ENCODE measurements around the gene KIF24. TPM values are rescaled to one million over a fixed set of nuclear protein-coding genes. Genes with fewer than 3 reads are reported as not detected.

The KIF24 gene
- total RNA-seq, 3 donors from 2014 or later: 1.3 to 2.6 (median 1.3) TPM

DNA sequence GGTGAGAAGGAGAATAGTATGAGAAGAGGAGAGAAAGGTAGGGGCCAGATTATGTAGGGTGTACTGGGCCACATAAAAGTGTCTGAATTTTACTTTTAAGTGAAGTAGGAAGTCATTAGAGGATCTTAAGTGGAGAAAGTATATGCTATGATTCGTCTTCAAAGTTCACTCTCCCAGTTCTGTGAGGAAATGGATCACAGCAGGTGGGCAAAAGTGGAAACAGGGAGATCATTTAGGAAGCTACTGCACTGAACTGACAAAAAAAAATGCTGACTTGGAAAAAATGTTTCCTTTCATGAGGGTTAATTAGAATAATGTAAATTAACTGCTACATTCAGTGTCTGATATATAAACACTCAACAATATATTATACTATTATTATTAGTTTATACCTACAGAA is 2.4 kb downstream of the KIF24 start:
- no peak for DNase-seq (ENCODE audit: low spot score in 2 of 2)
- Histone ChIP-seq H3K36me3 (no peaks in the 10 kb centered on the region), H3K4me3 (no peak overlapping the region), H3K27ac (no peak overlapping the region), H3K9me3 (no peaks in the 10 kb centered on the region), H3K4me1 (peaks cover 0 to 9% of the 10 kb centered on the region in 2 donors), H3K27me3 (no peaks in the 10 kb centered on the region)
- TF ChIP-seq POLR2A (IDR thresholded peaks at IDR 0.05): no peak
- TF ChIP-seq POLR2AphosphoS5 (IDR thresholded peaks at IDR 0.05): no peak
- TF ChIP-seq, protein P1, sequence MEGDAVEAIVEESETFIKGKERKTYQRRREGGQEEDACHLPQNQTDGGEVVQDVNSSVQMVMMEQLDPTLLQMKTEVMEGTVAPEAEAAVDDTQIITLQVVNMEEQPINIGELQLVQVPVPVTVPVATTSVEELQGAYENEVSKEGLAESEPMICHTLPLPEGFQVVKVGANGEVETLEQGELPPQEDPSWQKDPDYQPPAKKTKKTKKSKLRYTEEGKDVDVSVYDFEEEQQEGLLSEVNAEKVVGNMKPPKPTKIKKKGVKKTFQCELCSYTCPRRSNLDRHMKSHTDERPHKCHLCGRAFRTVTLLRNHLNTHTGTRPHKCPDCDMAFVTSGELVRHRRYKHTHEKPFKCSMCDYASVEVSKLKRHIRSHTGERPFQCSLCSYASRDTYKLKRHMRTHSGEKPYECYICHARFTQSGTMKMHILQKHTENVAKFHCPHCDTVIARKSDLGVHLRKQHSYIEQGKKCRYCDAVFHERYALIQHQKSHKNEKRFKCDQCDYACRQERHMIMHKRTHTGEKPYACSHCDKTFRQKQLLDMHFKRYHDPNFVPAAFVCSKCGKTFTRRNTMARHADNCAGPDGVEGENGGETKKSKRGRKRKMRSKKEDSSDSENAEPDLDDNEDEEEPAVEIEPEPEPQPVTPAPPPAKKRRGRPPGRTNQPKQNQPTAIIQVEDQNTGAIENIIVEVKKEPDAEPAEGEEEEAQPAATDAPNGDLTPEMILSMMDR (IDR thresholded peaks at IDR 0.05): no peak
- intact Hi-C loops (cut with DNase I; ENCODE audit: low total_unique reads): no loop called here

DNA sequence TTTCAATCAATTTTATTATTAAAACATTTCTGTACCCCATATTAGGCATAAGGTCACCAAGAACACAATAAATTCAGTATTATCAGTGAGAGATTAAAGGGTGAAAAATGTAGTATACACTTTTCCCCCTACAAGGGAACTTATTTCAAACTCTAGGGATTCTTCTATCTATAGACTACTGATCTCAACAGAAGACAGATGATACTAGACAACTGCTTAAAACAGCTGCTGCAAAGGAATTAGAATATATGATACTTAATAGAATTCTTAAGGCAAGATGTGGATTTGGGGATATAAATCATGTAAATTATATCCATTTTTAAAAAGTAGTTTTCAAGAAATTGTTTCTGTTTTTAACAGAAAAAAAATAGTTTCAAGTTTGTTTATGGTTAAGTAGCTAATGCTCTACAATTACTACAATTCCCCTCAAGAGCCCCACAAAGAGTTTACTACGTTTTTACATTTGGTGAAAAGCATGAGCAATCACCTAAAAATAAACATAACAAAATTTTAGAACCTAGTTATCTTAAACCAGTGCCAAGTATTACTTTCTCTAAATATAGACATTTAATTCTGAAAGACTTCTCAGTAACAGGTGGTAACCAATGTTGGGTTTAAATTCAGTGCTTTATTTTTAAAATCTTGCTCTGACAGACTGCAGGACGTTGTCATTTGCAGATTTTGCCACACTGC is 6.0 kb downstream of the KIF24 start:
- intact Hi-C loops (cut with DNase I; ENCODE audit: low total_unique reads): no loop called here
- Histone ChIP-seq H3K9me3 (no peaks in the 10 kb centered on the region), H3K4me1 (peaks cover 0 to 5% of the 10 kb centered on the region in 2 donors), H3K4me3 (no peak overlapping the region), H3K27ac (no peak overlapping the region), H3K27me3 (no peaks in the 10 kb centered on the region), H3K36me3 (no peaks in the 10 kb centered on the region)
- TF ChIP-seq POLR2AphosphoS5 (IDR thresholded peaks at IDR 0.05): no peak
- no peak for TF ChIP-seq POLR2A (IDR thresholded peaks at IDR 0.05)
- TF ChIP-seq, protein P1 (IDR thresholded peaks at IDR 0.05): no peak
- no peak for DNase-seq (ENCODE audit: low spot score in 2 of 2)

DNA sequence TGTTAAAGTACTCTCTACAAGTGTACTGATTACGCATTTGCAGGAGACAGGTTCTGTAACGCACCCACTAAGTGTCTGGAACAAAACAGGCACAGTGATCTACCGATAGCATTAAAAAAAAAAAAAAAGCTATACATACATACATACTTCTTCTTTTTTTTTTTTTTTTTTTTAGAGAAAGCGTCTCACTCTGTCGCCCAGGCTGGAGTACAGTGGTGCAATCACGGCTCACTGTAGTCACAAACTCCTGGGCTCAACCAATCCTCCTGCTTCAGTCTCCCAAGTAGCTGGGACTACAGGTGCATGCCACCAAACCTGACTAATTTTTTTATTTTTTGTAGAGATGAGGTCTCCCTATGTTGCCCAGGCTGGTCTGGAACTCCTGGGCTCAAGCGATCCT is 7.6 kb downstream of the KIF24 start:
- Histone ChIP-seq H3K36me3 (no peaks in the 10 kb centered on the region), H3K27ac (no peak overlapping the region), H3K27me3 (no peaks in the 10 kb centered on the region), H3K9me3 (no peaks in the 10 kb centered on the region), H3K4me1 (no peaks in the 10 kb centered on the region), H3K4me3 (no peak overlapping the region)
- intact Hi-C loops (cut with DNase I; ENCODE audit: low total_unique reads): no loop called here
- TF ChIP-seq, protein P1 (IDR thresholded peaks at IDR 0.05): no peak
- TF ChIP-seq POLR2A (IDR thresholded peaks at IDR 0.05) (no peak), POLR2AphosphoS5 (IDR thresholded peaks at IDR 0.05) (no peak)
- DNase-seq (ENCODE audit: low spot score in 2 of 2): no peak

DNA sequence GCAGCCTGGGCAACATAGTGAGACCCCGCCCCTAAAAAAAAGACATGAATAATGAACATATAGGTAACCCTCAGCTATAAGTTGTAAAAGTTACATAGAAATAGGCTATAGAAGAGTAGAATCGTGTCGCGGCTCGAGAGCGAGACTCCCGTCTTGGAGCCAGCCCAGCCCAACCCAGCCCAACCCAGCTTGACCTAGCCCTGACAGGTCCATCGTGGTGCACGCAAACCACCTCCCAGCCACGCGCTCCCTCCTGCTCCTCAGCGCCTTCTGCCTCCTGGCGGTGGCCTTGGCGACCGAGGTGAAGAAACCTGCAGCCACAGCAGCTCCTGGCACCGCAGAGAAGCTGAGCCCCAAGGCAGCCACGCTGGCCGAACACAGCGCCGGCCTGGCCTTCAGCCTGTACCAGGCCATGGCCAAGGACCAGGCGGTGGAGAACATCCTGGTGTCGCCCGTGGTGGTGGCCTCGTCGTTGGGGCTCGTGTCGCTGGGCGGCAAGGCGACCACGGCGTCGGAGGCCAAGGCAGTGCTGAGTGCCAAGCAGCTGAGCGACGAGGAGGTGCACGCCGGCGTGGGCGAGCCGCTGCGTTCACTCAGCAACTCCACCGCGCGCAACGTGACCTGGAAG is 10.8 kb downstream of the KIF24 start:
- Histone ChIP-seq H3K9me3 (no peaks in the 10 kb centered on the region), H3K36me3 (no peaks in the 10 kb centered on the region), H3K4me3 (no peak overlapping the region), H3K4me1 (no peaks in the 10 kb centered on the region), H3K27ac (no peak overlapping the region), H3K27me3 (no peaks in the 10 kb centered on the region)
- TF ChIP-seq POLR2A (IDR thresholded peaks at IDR 0.05) (no peak), POLR2AphosphoS5 (IDR thresholded peaks at IDR 0.05) (no peak)
- TF ChIP-seq, protein P1 (IDR thresholded peaks at IDR 0.05): no peak
- DNase-seq (ENCODE audit: low spot score in 2 of 2): no peak
- intact Hi-C loops (cut with DNase I; ENCODE audit: low total_unique reads): loop anchor here (2.0 kb wide), 1 partner anchor 29 kb away; no protein-coding TSS in a partner anchor

DNA sequence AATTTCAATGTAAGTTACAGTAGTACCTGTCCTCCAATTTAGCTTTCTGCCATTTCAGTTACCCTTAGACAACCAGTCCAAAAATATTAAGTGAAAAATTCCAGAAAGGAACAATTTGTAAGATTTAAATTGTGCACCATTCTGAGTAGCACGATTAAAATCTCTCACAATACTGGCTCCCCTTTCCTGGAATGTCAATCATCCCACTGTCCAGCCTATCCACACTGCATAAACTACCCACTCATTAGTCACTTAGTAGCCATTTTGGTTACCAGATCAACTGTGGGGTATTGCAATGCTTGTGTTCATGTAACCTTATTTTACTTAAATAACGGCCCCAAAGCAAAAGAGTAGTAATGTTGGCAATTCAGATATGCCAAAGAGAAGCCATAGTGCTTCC is 11.6 kb downstream of the KIF24 start:
- Histone ChIP-seq H3K4me1 (no peaks in the 10 kb centered on the region), H3K36me3 (no peaks in the 10 kb centered on the region), H3K27me3 (no peaks in the 10 kb centered on the region), H3K4me3 (no peak overlapping the region), H3K27ac (no peak overlapping the region), H3K9me3 (no peaks in the 10 kb centered on the region)
- TF ChIP-seq POLR2A (IDR thresholded peaks at IDR 0.05) (no peak), POLR2AphosphoS5 (IDR thresholded peaks at IDR 0.05) (no peak)
- TF ChIP-seq, protein P1 (IDR thresholded peaks at IDR 0.05): no peak
- DNase-seq (ENCODE audit: low spot score in 2 of 2): no peak
- intact Hi-C loops (cut with DNase I; ENCODE audit: low total_unique reads): no loop called here
